ENCODE results near the gene TBC1D19. TPM values are rescaled to one million over a fixed set of nuclear protein-coding genes. Genes with fewer than 3 reads are reported as not detected.
A peak's percentile ranks its signal among the peaks of the same experiment; 100 is the strongest.

TBC1D19 gene
- total and polyA plus RNA-seq, 9 of the 15 experiments (the other 6 are each of a cell fraction or from before 2014, with no cell fraction given), result 0.73 to 5.6 (median 3.7) TPM

GRCh38 chr4:26785312-26785711, 201.4 kb downstream of the TBC1D19 start:
- no peak for FAIRE-seq
- no TSS peak for BruUV-seq (replicated peaks)

More at GRCh38 chr4:26785312-26785711, 201.4 kb downstream of the TBC1D19 start:
- no peak for ATAC-seq
- Histone ChIP-seq H3K9me3 (replicated peaks; ENCODE audit: control insufficient read depth, insufficient read depth, low read depth, low read length) (no peaks in the 10 kb centered on the region), H3K27ac (ENCODE audit: extremely low read depth, low read depth, low read length) (no peak overlapping the region), H3K9ac (ENCODE audit: insufficient read depth in 1 of 2, low read depth in 2 of 2, low read length in 2 of 2) (no peak overlapping the region), H3K4me3 (no peak overlapping the region), H2AFZ (ENCODE audit: low read depth, low read length) (0 out of 2 replicates have a peak overlapping the region, but pooled peaks have one; percentile 0), H3K27me3 (ENCODE audit: control insufficient read depth in 2 of 2, insufficient read depth in 2 of 2, low read length in 2 of 2) (no peaks in the 10 kb centered on the region), H3K4me1 (replicated peaks in 1 of 2; ENCODE audit: control insufficient read depth in 2 of 2, insufficient read depth in 2 of 2, low read length in 2 of 2) (peaks cover 11 to 54% of the 10 kb centered on the region in 2 experiments; a peak in 4 of 5 replicates), H3K9me1 (ENCODE audit: control insufficient read depth, insufficient read depth, low read length) (no peaks in the 10 kb centered on the region), H3K4me2 (ENCODE audit: insufficient read depth, low read length) (no peak overlapping the region), H3K36me3 (ENCODE audit: control insufficient read depth, insufficient read depth, low read length) (no peaks in the 10 kb centered on the region), H4K20me1 (replicated peaks; ENCODE audit: control insufficient read depth, insufficient read depth, low read length) (no peaks in the 10 kb centered on the region), H3K79me2 (ENCODE audit: control insufficient read depth, insufficient read depth, low read length) (no peaks in the 10 kb centered on the region)
- TF ChIP-seq PRMT5 (CRISPR knock-in tag; IDR thresholded peaks at IDR 0.05) (no peak), ATF3 (IDR thresholded peaks at IDR 0.05) (peak; percentile 83), ATF3 (CRISPR knock-in tag; conservative IDR thresholded peaks at IDR 0.05) (no peak), BRCA1 (IDR thresholded peaks at IDR 0.05) (no peak), BRCA1 (CRISPR knock-in tag; IDR thresholded peaks at IDR 0.05) (no peak), CREB1 (IDR thresholded peaks at IDR 0.05) (no peak), CREB1 (CRISPR knock-in tag; IDR thresholded peaks at IDR 0.05) (0 out of 2 replicates have a peak, but pooled peaks have one; percentile 26), EZH2 (IDR thresholded peaks at IDR 0.05; ENCODE audit: borderline replicate concordance, low read depth, low read length) (no peak), CEBPG (CRISPR knock-in tag; IDR thresholded peaks at IDR 0.05) (no peak), CEBPG (tag; conservative IDR thresholded peaks at IDR 0.05 in 1 of 2, IDR thresholded peaks at IDR 0.05 in 1 of 2) (peak in 1 of 2 experiments; percentile 72; a peak in 2 of 4 replicates), STAG1 (CRISPR knock-in tag; IDR thresholded peaks at IDR 0.05; ENCODE audit: borderline replicate concordance) (no peak), ATF1 (CRISPR knock-in tag; IDR thresholded peaks at IDR 0.05) (no peak), ATF1 (tag; IDR thresholded peaks at IDR 0.05) (peak; percentile 41; the same call in 1 of the 2 replicates)
- TF ChIP-seq, protein P1, sequence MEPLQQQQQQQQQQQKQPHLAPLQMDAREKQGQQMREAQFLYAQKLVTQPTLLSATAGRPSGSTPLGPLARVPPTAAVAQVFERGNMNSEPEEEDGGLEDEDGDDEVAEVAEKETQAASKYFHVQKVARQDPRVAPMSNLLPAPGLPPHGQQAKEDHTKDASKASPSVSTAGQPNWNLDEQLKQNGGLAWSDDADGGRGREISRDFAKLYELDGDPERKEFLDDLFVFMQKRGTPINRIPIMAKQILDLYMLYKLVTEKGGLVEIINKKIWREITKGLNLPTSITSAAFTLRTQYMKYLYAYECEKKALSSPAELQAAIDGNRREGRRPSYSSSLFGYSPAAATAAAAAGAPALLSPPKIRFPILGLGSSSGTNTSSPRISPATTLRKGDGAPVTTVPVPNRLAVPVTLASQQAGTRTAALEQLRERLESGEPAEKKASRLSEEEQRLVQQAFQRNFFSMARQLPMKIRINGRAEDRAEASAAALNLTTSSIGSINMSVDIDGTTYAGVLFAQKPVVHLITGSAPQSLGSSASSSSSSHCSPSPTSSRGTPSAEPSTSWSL (CRISPR knock-in tag; IDR thresholded peaks at IDR 0.05; ENCODE audit: borderline replicate concordance), result no peak
- TF ChIP-seq, protein P2, sequence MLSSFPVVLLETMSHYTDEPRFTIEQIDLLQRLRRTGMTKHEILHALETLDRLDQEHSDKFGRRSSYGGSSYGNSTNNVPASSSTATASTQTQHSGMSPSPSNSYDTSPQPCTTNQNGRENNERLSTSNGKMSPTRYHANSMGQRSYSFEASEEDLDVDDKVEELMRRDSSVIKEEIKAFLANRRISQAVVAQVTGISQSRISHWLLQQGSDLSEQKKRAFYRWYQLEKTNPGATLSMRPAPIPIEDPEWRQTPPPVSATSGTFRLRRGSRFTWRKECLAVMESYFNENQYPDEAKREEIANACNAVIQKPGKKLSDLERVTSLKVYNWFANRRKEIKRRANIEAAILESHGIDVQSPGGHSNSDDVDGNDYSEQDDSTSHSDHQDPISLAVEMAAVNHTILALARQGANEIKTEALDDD (IDR thresholded peaks at IDR 0.05), result peak; percentile 77
- TF ChIP-seq, protein P3, sequence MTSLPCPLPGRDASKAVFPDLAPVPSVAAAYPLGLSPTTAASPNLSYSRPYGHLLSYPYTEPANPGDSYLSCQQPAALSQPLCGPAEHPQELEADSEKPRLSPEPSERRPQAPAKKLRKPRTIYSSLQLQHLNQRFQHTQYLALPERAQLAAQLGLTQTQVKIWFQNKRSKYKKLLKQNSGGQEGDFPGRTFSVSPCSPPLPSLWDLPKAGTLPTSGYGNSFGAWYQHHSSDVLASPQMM (CRISPR knock-in tag; IDR thresholded peaks at IDR 0.05), result no peak
- in situ Hi-C loops (cut with MboI), result no loop called here
- CTCF ChIA-PET (ENCODE audit: low intra/inter-chr PET ratio), result no interaction called here
- whole genome bisulfite sequencing (ENCODE audit: insufficient coverage, low coverage, missing lambda C conversion rate), result 50% methylated on average over 4 of the region's 4 CpGs
- POLR2A ChIA-PET, result no interaction called here
- intact Hi-C loops (cut with micrococcal nuclease), result loop anchor here (5.0 kb wide), 1 partner anchor 227 kb away; no protein-coding TSS in a partner anchor
- DNase-seq (ENCODE audit: extremely low read depth in 1 of 4, low spot score in 3 of 4), result no peak
